Transverse colon (tissue), 4 donors: Measurements from ENCODE around the gene GPRASP2. TPM values are rescaled to one million over a fixed set of nuclear protein-coding genes. Genes with fewer than 3 reads are reported as not detected.

Experiments used
- DNase-seq: peaks from one replicate; pipeline ENCODE4 v3.0.0-alpha.2; 2019
- H3K27ac ChIP-seq, 4 donors: fragments of 200-600 bp; sonication (generic); 2 replicates each; pipeline ENCODE4 v1.5.1; 2016 to 2018; ENCODE audit warnings: inconsistent platforms in 4 of 4
- H3K27me3 ChIP-seq: fragments of 200-600 bp; sonication (generic); 2 replicates; pipeline ENCODE4 v1.5.1; 2017; ENCODE audit warnings: inconsistent platforms
- H3K36me3 ChIP-seq, 4 donors: fragments of 200-600 bp; sonication (generic); 2 replicates each; pipeline ENCODE4 v1.5.1; 2017 to 2019; ENCODE audit warnings: inconsistent platforms in 4 of 4
- H3K4me1 ChIP-seq, 4 donors: fragments of 200-600 bp; sonication (generic); 2 replicates each; pipeline ENCODE4 v1.5.1; 2017 to 2020; ENCODE audit warnings: inconsistent platforms in 4 of 4
- H3K4me3 ChIP-seq, 4 donors: fragments of 200-600 bp; sonication (generic); 1 replicate in 1 of 4; 2 replicates in 3 of 4; pipeline versions ENCODE4 v1.5.1 to v1.6.1; 2017 to 2019; ENCODE audit warnings: inconsistent platforms in 4 of 4
- H3K9me3 ChIP-seq, 2 donors: fragments of 200-600 bp; sonication (generic); 2 replicates each; pipeline ENCODE4 v1.5.1; 2017 to 2019; ENCODE audit warnings: inconsistent platforms in 2 of 2
- CTCF ChIP-seq, 5 experiments: fragments of 200-600 bp in 3 of 5; fragments of 450-650 bp in 2 of 5; sonication (generic) in 3 of 5; IDR thresholded peaks; 1 replicate in 2 of 5; 2 replicates in 3 of 5; pipeline ENCODE4 v1.5.1; 2016 to 2017; ENCODE audit warnings: antibody characterized with exemption in 5 of 5, inconsistent platforms in 3 of 5, mild to moderate bottlenecking in 2 of 5, moderate library complexity in 1 of 5
- EP300 ChIP-seq: sonication (generic); formaldehyde crosslinking; IDR thresholded peaks from one replicate; pipeline ENCODE4 v1.6.1; 2017; ENCODE audit warnings: antibody characterized with exemption, low read depth
- POLR2A ChIP-seq: fragments of 450-650 bp; IDR thresholded peaks from one replicate; pipeline ENCODE4 v1.6.1; 2016; ENCODE audit warnings: antibody characterized with exemption, mild to moderate bottlenecking, moderate library complexity
- POLR2AphosphoS5 ChIP-seq, 3 donors: sonication (generic); formaldehyde crosslinking; IDR thresholded peaks; one replicate each; pipeline ENCODE4 v1.6.1; 2016; ENCODE audit warnings: antibody characterized with exemption in 3 of 3
- WGBS, 2 donors: methylation state at CpG; one replicate each; pipeline ENCODE4 v1.1.5; 2018; ENCODE audit warnings: low coverage in 1 of 2; 5-methylcytosine and 5-hydroxymethylcytosine counted together
- in situ Hi-C, 4 donors: fragments of 200-750 bp; cut with MboI; loops; one replicate each; pipeline versions ENCODE4 v1.15.0 to v1.15.1; 2017; ENCODE audit warnings: low sequenced_read_pairs in 3 of 4, low pct_ligation_motif_present in 1 of 4, low pct_unique_long_range_greater_than_20kb in 1 of 4
- intact Hi-C: fragments of 100-400 bp; cut with DNase I; formaldehyde crosslinking; loops from one replicate; pipeline ENCODE4 v1.15.1; 2023; ENCODE audit warnings: low total_unique reads
- total RNA-seq, 4 donors: library from RNA; depleted of rRNA; stranded (reverse); fragments of >200 nt; gene quantifications; one replicate each; pipeline ENCODE4 v1.1.0, GENCODE V29; 2016

Gene GPRASP2
- total RNA-seq, 4 donors from 2014 or later, result 1.2 to 4.6 (median 2.7) TPM

DNA sequence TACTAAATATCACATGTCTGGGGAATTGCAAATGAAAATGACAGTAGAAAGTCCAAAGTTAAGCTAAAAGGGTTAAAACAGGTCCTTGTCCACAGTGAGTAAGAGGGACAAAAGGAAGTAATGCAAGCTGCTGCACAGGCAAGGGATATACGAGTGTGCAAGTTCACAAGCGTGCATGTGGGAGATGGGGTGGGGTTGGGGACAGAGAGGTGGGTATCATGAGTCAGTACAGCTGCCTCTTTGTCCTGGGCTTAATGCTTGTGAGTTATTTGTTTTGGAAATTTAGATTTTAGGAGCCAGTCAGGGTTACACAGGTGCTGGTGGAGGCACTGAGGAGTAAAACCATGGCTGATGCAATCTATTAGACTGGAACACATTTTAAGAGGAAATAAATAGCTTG lies 3.3 kb upstream of the GPRASP2 start:
- Histone ChIP-seq H3K9me3 (no peaks in the 10 kb centered on the region), H3K4me1 (no peaks in the 10 kb centered on the region), H3K27ac (no peak overlapping the region), H3K36me3 (no peaks in the 10 kb centered on the region), H3K27me3 (no peaks in the 10 kb centered on the region), H3K4me3 (no peak overlapping the region)
- DNase-seq, result no peak
- WGBS, 2 donors, result 53% methylated on average over 2 of the region's 2 CpGs; no CpG with 5 or more reads in 1 of the 2 donors
- intact Hi-C loops, result no loop called here
- TF ChIP-seq POLR2AphosphoS5 (IDR thresholded peaks at IDR 0.05), result no peak
- no peak for TF ChIP-seq POLR2A
- TF ChIP-seq CTCF (IDR thresholded peaks at IDR 0.05), result no peak
- TF ChIP-seq EP300, result no peak
- in situ Hi-C loops, result no loop called here

DNA sequence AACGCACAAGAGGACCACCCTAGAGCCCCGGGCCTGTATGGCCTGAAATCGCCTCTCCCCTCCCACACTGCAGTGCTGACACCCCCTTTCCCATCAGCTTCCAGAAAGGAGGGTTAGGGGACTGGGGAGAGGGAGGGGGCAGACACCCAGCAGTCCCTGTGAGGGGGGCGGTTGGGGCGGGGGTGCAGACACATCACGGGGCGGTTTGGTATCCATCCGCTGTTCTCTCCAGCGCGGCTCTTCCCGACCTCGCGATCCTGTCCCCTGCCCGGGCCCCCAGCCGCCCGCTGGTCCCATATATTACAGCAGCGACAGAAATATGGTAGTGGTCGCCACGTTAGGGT lies 404 bp upstream of the GPRASP2 start:
- Histone ChIP-seq H3K27ac (no peak overlapping the region), H3K4me1 (no peaks in the 10 kb centered on the region), H3K27me3 (no peaks in the 10 kb centered on the region), H3K36me3 (no peaks in the 10 kb centered on the region), H3K4me3 (peak overlapping the region in 3 of 4 donors; percentile 50 to 68 (median 65)), H3K9me3 (no peaks in the 10 kb centered on the region)
- in situ Hi-C loops (no loop called here), intact Hi-C loops (no loop called here)
- TF ChIP-seq POLR2AphosphoS5 (IDR thresholded peaks at IDR 0.05), result no peak
- no peak for TF ChIP-seq CTCF (IDR thresholded peaks at IDR 0.05)
- WGBS, 2 donors, result 41% methylated on average over 19 of the region's 19 CpGs; no CpG with 5 or more reads in 1 of the 2 donors
- DNase-seq, result no peak

DNA sequence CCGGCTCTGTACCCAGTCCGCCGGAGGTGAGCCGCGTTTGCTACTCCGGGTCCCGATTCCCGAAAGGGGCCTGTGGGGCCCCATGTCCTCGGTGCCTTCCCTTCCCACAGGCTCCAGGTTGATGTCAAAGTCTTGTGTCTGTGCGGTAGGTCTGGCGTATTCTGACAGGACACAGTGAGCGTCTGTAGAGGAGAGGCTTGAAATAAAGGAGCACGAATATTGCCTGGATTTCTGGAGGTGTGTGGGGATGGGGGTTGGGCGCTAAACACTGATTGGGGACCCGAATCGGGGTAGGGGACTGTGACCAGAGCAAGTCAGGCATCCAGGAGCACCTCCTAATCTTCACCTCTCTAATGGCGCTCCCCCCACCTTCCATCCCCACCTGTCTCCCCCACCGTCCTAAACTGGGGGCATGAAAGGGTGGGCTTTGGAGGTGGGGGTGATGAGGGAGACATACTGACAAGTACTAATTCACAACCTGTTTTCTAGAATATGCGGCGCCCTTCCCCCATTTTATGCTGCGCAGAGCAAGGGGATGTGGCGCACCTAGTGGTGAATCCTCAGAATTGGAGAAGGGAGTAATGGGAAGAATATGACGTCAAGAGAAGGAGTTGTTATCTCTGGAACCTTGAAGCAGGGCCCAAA lies 855 bp downstream of the GPRASP2 start:
- Histone ChIP-seq H3K27ac (peak overlapping the region; percentile 74 to 85 (median 82)), H3K27me3 (no peaks in the 10 kb centered on the region), H3K4me1 (no peaks in the 10 kb centered on the region), H3K9me3 (no peaks in the 10 kb centered on the region), H3K36me3 (no peaks in the 10 kb centered on the region), H3K4me3 (peak overlapping the region; percentile 50 to 68 (median 61))
- WGBS, 2 donors, result 49% methylated on average over 18 of the region's 23 CpGs; no CpG with 5 or more reads in 1 of the 2 donors
- intact Hi-C loops (no loop called here), in situ Hi-C loops (no loop called here)
- DNase-seq, result peak; percentile 55
- TF ChIP-seq CTCF (IDR thresholded peaks at IDR 0.05) (peak; percentile 48 to 76 (median 54)), POLR2AphosphoS5 (IDR thresholded peaks at IDR 0.05) (peak in 1 of 3 donors; percentile 27), EP300 (no peak), POLR2A (no peak)

DNA sequence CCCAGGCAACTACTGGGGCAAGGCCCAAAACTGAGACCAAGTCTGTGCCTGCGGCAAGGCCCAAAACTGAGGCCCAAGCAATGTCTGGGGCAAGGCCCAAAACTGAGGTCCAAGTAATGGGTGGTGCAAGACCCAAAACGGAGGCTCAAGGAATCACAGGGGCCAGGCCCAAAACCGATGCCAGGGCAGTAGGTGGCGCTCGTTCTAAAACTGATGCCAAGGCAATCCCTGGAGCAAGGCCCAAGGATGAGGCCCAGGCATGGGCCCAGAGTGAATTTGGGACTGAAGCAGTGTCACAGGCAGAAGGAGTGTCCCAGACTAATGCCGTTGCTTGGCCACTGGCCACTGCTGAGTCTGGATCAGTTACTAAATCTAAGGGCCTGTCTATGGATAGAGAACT lies 2.7 kb downstream of the GPRASP2 start:
- 76% methylated on average over 6 of the region's 6 CpGs; no CpG with 5 or more reads in 1 of the 2 donors for WGBS, 2 donors

More for the DNA sequence above, 2.7 kb downstream of the GPRASP2 start:
- intact Hi-C loops (no loop called here), in situ Hi-C loops (no loop called here)
- Histone ChIP-seq H3K36me3 (no peaks in the 10 kb centered on the region), H3K9me3 (no peaks in the 10 kb centered on the region), H3K27me3 (no peaks in the 10 kb centered on the region), H3K4me3 (no peak overlapping the region), H3K27ac (no peak overlapping the region), H3K4me1 (peaks cover 0 to 2% (median 0%) of the 10 kb centered on the region in 4 donors)
- TF ChIP-seq EP300, result no peak
- TF ChIP-seq CTCF (IDR thresholded peaks at IDR 0.05), result no peak
- TF ChIP-seq POLR2AphosphoS5 (IDR thresholded peaks at IDR 0.05), result no peak
- no peak for TF ChIP-seq POLR2A
- no peak for DNase-seq
